Hepatocyte (in vitro differentiated cells): ENCODE data around the gene PRLHR. TPM values are rescaled to one million over a fixed set of nuclear protein-coding genes. Genes with fewer than 3 reads are reported as not detected.

ENCODE experiments used
- DNase-seq: peaks from one replicate; pipeline ENCODE4 v3.0.0-alpha.2; 2016; ENCODE audit warnings: low spot score
- H2AFZ ChIP-seq: fragments of 200-600 bp; sonication (generic); 2 replicates; pipeline ENCODE4 v1.6.0; 2016; ENCODE audit warnings: antibody characterized with exemption, mild to moderate bottlenecking
- H3K27ac ChIP-seq: fragments of 200-600 bp; sonication (generic); 2 replicates; pipeline ENCODE4 v1.5.1; 2016; ENCODE audit warnings: mild to moderate bottlenecking
- H3K27me3 ChIP-seq: fragments of 200-600 bp; sonication (generic); 2 replicates; pipeline ENCODE4 v1.6.1; 2016
- H3K36me3 ChIP-seq: fragments of 200-600 bp; sonication (generic); replicated peaks from 2 replicates; pipeline ENCODE4 v1.5.1; 2016; ENCODE audit warnings: low read depth; ENCODE audit not compliant: insufficient read depth
- H3K4me1 ChIP-seq: fragments of 200-600 bp; sonication (generic); 2 replicates; pipeline ENCODE4 v1.5.1; 2016; ENCODE audit warnings: mild to moderate bottlenecking, moderate library complexity; ENCODE audit not compliant: insufficient read depth
- H3K4me2 ChIP-seq: fragments of 200-600 bp; sonication (generic); 2 replicates; pipeline ENCODE4 v1.6.0; 2016
- H3K4me3 ChIP-seq: fragments of 200-600 bp; sonication (generic); 2 replicates; pipeline ENCODE4 v1.5.1; 2016; ENCODE audit warnings: mild to moderate bottlenecking
- H3K79me2 ChIP-seq: fragments of 200-600 bp; sonication (generic); 2 replicates; pipeline ENCODE4 v1.6.0; 2017; ENCODE audit warnings: mild to moderate bottlenecking
- H3K9me2 ChIP-seq: fragments of 200-600 bp; sonication (generic); replicated peaks from 2 replicates; pipeline ENCODE4 v1.6.0; 2017; ENCODE audit warnings: mild to moderate bottlenecking; ENCODE audit not compliant: insufficient read depth
- H3K9me3 ChIP-seq: fragments of 200-600 bp; sonication (generic); 2 replicates; pipeline ENCODE4 v1.5.1; 2016; ENCODE audit warnings: low read depth, mild to moderate bottlenecking
- H4K20me1 ChIP-seq: fragments of 200-600 bp; sonication (generic); 2 replicates; pipeline ENCODE4 v1.6.0; 2016; ENCODE audit warnings: mild to moderate bottlenecking; ENCODE audit not compliant: insufficient read depth, poor library complexity, severe bottlenecking
- CTCF ChIP-seq: fragments of 200-600 bp; sonication (generic); IDR thresholded peaks from 2 replicates; pipeline ENCODE4 v1.5.1; 2016; ENCODE audit warnings: antibody characterized with exemption, mild to moderate bottlenecking; ENCODE audit not compliant: poor library complexity
- EZH2 ChIP-seq: fragments of 200-600 bp; sonication (generic); IDR thresholded peaks from 2 replicates; pipeline ENCODE4 v1.6.1; 2016; ENCODE audit warnings: antibody characterized with exemption, mild to moderate bottlenecking, borderline replicate concordance
- EZH2phosphoT487 ChIP-seq: fragments of 200-600 bp; sonication (generic); IDR thresholded peaks from one replicate; pipeline ENCODE4 v1.6.1; 2018; ENCODE audit warnings: antibody characterized with exemption, mild to moderate bottlenecking, low read depth, moderate library complexity; ENCODE audit not compliant: unreplicated experiment, severe bottlenecking
- WGBS: methylation state at CpG from one replicate; pipeline ENCODE4 v1.1.6; 2016; ENCODE audit warnings: low lambda C conversion rate; ENCODE audit errors: missing lambda C conversion rate; 5-methylcytosine and 5-hydroxymethylcytosine counted together
- polyA plus RNA-seq: library from polyadenylated mRNA; unstranded; fragments of >200 nt; fragmentation: Nextera tagmentation; extraction: Ambion mirVana; gene quantifications from 2 replicates; pipeline ENCODE4 v1.2.1, GENCODE V29; 2016
- total RNA-seq: library from RNA; depleted of rRNA; stranded (reverse); fragments of >200 nt; gene quantifications from 2 replicates; pipeline ENCODE4 v1.2.3, GENCODE V29; 2014

The PRLHR gene
- total and polyA plus RNA-seq, 2 experiments from 2014 or later: not detected

GRCh38 chr10:118587881-118588651, 7.4 kb downstream of the PRLHR start:
- no peaks in the 10 kb centered on the region for H3K9me2 ChIP-seq
- H2AFZ ChIP-seq: no peak overlapping the region
- no peaks in the 10 kb centered on the region for H3K9me3 ChIP-seq
- no peaks in the 10 kb centered on the region for H3K79me2 ChIP-seq
- H3K36me3 ChIP-seq: no peaks in the 10 kb centered on the region
- peaks cover 36% of the 10 kb centered on the region for H3K27me3 ChIP-seq
- WGBS: 75% methylated on average over 16 of the region's 16 CpGs
- TF ChIP-seq EZH2: no peak
- no peak for TF ChIP-seq CTCF
- no peak for TF ChIP-seq EZH2phosphoT487
- no peak overlapping the region for H3K4me2 ChIP-seq
- no peak for DNase-seq
- no peak overlapping the region for H3K4me3 ChIP-seq
- H3K27ac ChIP-seq: no peak overlapping the region
- no peaks in the 10 kb centered on the region for H3K4me1 ChIP-seq
- no peaks in the 10 kb centered on the region for H4K20me1 ChIP-seq

GRCh38 chr10:118586911-118587310, 8.5 kb downstream of the PRLHR start:
- H3K9me2 ChIP-seq: no peaks in the 10 kb centered on the region
- H3K4me1 ChIP-seq: no peaks in the 10 kb centered on the region
- H2AFZ ChIP-seq: no peak overlapping the region
- H3K36me3 ChIP-seq: no peaks in the 10 kb centered on the region
- no peaks in the 10 kb centered on the region for H4K20me1 ChIP-seq
- H3K27me3 ChIP-seq: peaks cover 25% of the 10 kb centered on the region
- no peak overlapping the region for H3K4me2 ChIP-seq
- TF ChIP-seq EZH2 (no peak), EZH2phosphoT487 (no peak), CTCF (no peak)
- no peak overlapping the region for H3K4me3 ChIP-seq
- no peak for DNase-seq
- H3K27ac ChIP-seq: no peak overlapping the region
- H3K79me2 ChIP-seq: no peaks in the 10 kb centered on the region
- H3K9me3 ChIP-seq: no peaks in the 10 kb centered on the region

GRCh38 chr10:118585794-118586193, 9.7 kb downstream of the PRLHR start:
- H2AFZ ChIP-seq: no peak overlapping the region
- H3K9me3 ChIP-seq: no peaks in the 10 kb centered on the region
- no peak overlapping the region for H3K27ac ChIP-seq
- no peak for DNase-seq
- no peaks in the 10 kb centered on the region for H3K79me2 ChIP-seq
- 88% methylated on average over 1 of the region's 1 CpG for WGBS
- no peaks in the 10 kb centered on the region for H3K4me1 ChIP-seq
- TF ChIP-seq EZH2phosphoT487 (no peak), CTCF (no peak), EZH2 (no peak)
- no peak overlapping the region for H3K4me2 ChIP-seq
- no peaks in the 10 kb centered on the region for H4K20me1 ChIP-seq
- peaks cover 23% of the 10 kb centered on the region for H3K27me3 ChIP-seq
- H3K36me3 ChIP-seq: no peaks in the 10 kb centered on the region
- H3K9me2 ChIP-seq: no peaks in the 10 kb centered on the region
- no peak overlapping the region for H3K4me3 ChIP-seq

GRCh38 chr10:118585234-118585633, 10.2 kb downstream of the PRLHR start:
- Histone ChIP-seq H3K79me2 (no peaks in the 10 kb centered on the region), H3K27me3 (peaks cover 23% of the 10 kb centered on the region), H2AFZ (no peak overlapping the region), H3K9me2 (no peaks in the 10 kb centered on the region), H3K4me3 (no peak overlapping the region), H3K27ac (no peak overlapping the region), H3K4me1 (no peaks in the 10 kb centered on the region), H3K36me3 (no peaks in the 10 kb centered on the region), H3K4me2 (no peak overlapping the region), H4K20me1 (no peaks in the 10 kb centered on the region), H3K9me3 (no peaks in the 10 kb centered on the region)
- no peak for TF ChIP-seq EZH2
- no peak for TF ChIP-seq EZH2phosphoT487
- TF ChIP-seq CTCF: no peak
- 83% methylated on average over 5 of the region's 5 CpGs for WGBS
- DNase-seq: no peak
